GM12891 (cell line): Measurements from ENCODE around the gene CMSS1.

Experiments
- POLR2A ChIP-seq: IDR thresholded peaks from 2 replicates; pipeline ENCODE4 v1.6.1; 2011; ENCODE audit warnings: low read depth, low read length, control low read depth
- POLR2AphosphoS5 ChIP-seq: IDR thresholded peaks from 2 replicates; pipeline ENCODE4 v1.6.1; 2011; ENCODE audit warnings: low read depth, low read length, control low read depth
- TAF1 ChIP-seq: IDR thresholded peaks from 2 replicates; pipeline ENCODE4 v1.6.1; 2011; ENCODE audit warnings: low read depth, low read length, control low read depth

DNA sequence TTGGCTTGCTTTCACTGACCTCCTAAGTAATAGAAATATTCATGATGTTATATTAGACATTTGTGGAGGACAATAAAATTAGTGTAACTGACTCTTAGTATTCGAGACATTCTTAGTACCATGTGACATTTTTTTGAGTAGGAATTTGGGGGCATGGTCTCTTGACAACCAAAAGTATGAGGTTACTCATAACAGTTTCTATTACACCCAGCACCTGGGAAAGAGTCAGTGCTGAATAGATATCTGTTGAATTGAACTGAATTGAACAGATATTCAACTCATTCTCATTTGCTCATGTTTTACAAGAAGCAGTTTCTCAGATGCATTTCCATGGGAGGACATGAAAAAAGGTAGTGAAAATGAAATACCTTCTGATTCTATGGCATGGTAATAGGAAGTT, 84.4 kb downstream of the CMSS1 start:
- TF ChIP-seq POLR2AphosphoS5, result no peak
- no peak for TF ChIP-seq TAF1
- TF ChIP-seq POLR2A, result no peak
